NB4 (cell line): Measurements from ENCODE around the gene HOXB3.

Experiments used
- CTCF ChIP-seq: IDR thresholded peaks from one replicate; pipeline ENCODE4 v1.5.1; 2012; ENCODE audit warnings: low read depth, low read length
- MAX ChIP-seq: IDR thresholded peaks from 2 replicates; pipeline ENCODE4 v1.6.1; 2011; ENCODE audit warnings: low read depth, low read length
- MYC ChIP-seq: IDR thresholded peaks from 2 replicates; pipeline ENCODE4 v1.6.1; 2011; ENCODE audit warnings: low read depth, low read length
- POLR2A ChIP-seq: IDR thresholded peaks from 2 replicates; pipeline ENCODE4 v1.6.1; 2011; ENCODE audit warnings: mild to moderate bottlenecking; ENCODE audit not compliant: insufficient read length; ENCODE audit errors: extremely low read depth

- TF ChIP-seq CTCF, result no peak
- TF ChIP-seq POLR2A, result no peak
- TF ChIP-seq MAX, result no peak
- TF ChIP-seq MYC, result no peak
Observed at GRCh38 chr17:48619826-48620449, 29.9 kb upstream of the HOXB3 start.
